Right lobe of liver (tissue), 4 donors: ENCODE results near the gene ARMC2.

Source experiments
- POLR2A ChIP-seq: fragments of 450-650 bp; IDR thresholded peaks from one replicate; pipeline ENCODE4 v1.6.1; 2017; ENCODE audit warnings: antibody characterized with exemption, mild to moderate bottlenecking
- TF ChIP-seq, protein P1 (sequence below), 4 donors: fragments of 200-600 bp in 3 of 4; fragments of 450-650 bp in 1 of 4; IDR thresholded peaks; one replicate each; pipeline versions ENCODE4 v1.5.1 to v1.8.0; 2016 to 2022; ENCODE audit warnings: antibody characterized with exemption in 4 of 4, mild to moderate bottlenecking in 2 of 4
- donor health status: DM: no; HTN: no; CAD: no.
- donor health status: DM: no; HTN: no; CAD: no.
- donor health status: DM: no; HTN: yes; CAD: no.

DNA sequence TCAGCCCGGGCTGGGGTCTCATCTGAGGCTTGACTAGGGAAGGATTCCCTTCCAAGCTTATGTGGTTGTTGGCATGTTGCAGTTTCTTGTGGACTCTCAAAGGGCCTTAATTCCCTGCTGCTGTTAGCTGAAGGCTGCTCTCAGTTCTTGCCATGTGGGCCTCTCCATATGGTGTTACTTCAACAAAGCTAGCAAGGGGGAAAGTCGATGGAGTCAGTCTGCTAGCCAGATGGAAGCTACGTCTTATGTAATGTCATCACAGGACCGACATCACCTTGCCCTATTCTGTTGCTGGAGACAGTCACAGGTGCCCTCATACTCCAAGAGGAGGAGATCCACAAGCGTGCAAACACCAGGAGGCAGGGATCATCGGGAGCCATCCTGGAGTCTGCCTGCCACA lies 43.3 kb upstream of the ARMC2 start:
- TF ChIP-seq, protein P1, sequence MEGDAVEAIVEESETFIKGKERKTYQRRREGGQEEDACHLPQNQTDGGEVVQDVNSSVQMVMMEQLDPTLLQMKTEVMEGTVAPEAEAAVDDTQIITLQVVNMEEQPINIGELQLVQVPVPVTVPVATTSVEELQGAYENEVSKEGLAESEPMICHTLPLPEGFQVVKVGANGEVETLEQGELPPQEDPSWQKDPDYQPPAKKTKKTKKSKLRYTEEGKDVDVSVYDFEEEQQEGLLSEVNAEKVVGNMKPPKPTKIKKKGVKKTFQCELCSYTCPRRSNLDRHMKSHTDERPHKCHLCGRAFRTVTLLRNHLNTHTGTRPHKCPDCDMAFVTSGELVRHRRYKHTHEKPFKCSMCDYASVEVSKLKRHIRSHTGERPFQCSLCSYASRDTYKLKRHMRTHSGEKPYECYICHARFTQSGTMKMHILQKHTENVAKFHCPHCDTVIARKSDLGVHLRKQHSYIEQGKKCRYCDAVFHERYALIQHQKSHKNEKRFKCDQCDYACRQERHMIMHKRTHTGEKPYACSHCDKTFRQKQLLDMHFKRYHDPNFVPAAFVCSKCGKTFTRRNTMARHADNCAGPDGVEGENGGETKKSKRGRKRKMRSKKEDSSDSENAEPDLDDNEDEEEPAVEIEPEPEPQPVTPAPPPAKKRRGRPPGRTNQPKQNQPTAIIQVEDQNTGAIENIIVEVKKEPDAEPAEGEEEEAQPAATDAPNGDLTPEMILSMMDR (IDR thresholded peaks at IDR 0.05) = no peak
- no peak for TF ChIP-seq POLR2A
